A172 (cell line): ENCODE results near the gene ENOPH1. TPM values are rescaled to one million over a fixed set of nuclear protein-coding genes. Genes with fewer than 3 reads are reported as not detected.
"Not testable (repeated sequence)": the region's sequence is repeated elsewhere in the genome, so short reads cannot be mapped to it uniquely, and the experiment has no call there.

Experiments used
- DNase-seq: peaks from one replicate; pipeline ENCODE4 v3.0.0-alpha.2; 2015; ENCODE audit warnings: low spot score
- total RNA-seq: library from RNA; depleted of rRNA; stranded (reverse); fragments of >200 nt; shearing (Covaris generic); gene quantifications from 2 replicates; pipeline ENCODE4 v1.2.3, GENCODE V29; 2014

Gene ENOPH1
- total RNA-seq, 1 experiment from 2014 or later = 77.5 TPM

DNA sequence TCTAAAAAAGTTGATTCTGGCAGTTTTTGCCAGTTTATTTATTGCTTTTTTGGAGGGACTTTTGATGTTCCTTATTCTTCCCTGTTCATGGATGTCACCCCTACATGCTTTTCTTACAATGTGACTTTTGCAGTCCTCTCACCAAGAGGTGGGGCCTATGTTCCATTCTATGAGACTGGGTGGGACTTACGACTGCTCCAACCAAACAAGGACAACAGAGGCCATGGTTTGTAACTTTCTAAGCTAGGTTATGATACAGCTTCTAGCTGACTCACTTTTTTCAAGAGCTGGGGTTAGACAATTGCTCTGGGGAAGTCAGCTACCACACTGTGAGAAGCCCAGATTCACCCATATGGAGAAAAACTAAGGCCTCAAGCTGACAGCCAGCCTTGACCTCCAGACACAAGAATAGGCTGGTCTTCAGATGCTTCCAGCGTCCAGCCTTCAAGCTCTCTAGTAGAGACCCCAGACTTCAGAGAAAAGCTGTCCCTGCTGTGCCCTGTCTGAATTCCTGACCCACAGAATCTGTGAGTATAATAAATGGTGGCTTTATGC is 39.5 kb downstream of the ENOPH1 start:
- peak; percentile 15 for DNase-seq

DNA sequence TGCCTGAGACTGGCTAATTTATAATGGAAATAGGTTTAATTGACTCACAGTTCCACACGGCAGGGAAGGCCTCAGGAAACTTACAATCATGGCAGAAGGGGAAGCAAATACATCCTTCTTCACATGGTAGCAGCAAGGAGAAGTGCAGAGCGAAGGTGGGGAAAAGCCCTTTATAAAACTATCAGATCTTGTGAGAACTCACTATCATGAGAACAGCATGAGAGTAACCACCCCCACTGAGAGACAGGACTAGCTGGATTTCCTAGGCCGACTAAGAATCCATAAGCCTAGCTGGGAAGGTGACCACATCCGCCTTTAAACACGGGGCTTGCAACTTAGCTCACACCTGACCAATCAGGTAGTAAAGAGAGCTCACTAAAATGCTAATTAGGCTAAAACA is 42.7 kb downstream of the ENOPH1 start:
- not testable (repeated sequence) for DNase-seq

DNA sequence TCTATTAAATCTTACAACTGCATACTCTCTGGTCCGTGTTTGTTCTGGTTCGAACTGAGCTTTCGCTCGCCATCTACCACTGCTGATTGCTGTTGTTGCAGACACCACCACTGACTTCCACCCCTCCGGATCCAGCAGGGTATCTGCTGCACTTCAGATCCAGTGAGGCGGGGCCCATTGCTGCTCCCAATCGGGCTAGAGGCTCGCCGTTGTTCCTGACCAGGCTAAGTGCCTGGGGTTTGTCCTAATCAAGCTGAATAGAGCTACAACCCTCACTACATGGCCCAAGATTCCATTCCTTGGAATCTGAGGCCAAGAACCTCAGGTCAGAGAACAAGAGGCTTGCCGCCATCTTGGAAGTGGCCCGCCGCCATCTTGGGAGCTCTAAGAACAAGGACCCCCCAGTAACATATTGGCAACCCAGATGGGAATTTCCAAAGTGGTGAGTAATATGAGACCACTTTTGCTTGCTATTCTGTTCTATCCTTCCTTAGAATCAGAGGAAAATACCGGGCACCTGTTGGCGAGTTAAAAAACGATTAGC is 43.3 kb downstream of the ENOPH1 start:
- DNase-seq = no peak

DNA sequence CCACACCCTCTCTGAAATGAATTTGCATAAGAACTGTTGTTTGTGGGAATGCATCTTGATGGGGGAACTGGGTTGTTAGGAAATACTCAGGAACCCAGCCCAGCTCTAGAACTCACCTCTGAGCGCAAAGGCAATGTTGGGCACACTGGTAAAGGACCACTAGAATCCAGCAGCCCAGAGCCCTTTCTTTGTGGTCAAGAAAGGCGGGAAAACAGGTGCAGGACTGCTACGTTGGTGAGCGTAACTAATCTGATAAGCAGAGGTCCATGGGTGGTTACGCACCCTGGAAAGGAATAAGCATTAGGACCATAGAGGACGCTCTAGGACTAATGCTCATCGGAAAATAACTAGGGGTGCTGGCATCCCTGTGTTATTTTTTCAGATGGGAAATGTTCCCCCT is 45.5 kb downstream of the ENOPH1 start:
- not testable (repeated sequence) for DNase-seq

DNA sequence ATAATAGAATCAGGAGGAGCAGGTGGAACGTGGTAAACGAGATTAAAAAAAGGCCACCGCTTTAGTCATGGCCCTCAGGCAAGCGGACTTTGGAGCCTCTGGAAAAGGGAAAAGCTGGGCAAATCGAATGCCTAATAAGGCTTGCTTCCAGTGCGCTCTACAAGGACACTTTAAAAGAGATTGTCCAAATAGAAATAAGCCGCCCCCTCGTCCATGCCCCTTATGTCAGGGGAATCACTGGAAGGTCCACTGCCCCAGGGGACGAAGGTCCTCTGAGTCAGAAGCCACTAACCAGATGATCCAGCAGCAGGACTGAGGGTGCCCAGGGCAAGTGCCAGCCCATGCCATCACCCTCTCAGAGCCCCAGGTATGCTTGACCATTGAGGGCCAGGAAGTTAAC is 47.1 kb downstream of the ENOPH1 start:
- not testable (repeated sequence) for DNase-seq

DNA sequence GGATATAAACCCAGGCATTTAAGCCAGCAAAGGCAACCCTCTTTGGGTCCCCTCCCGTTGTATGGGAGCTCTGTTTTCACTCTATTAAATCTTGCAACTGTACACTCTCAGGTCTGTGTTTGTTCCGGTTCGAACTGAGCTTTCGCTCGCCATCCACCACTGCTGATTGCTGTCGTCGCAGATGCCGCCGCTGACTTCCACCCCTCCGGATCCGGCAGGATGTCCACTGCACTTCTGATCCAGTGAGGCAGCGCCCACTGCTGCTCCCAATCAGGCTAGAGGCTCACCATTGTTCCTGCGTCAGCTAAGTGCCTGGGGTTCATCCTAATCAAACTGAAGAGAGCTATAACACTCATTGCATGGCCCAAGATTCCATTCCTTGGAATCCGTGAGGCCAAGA is 49.2 kb downstream of the ENOPH1 start:
- DNase-seq = no peak

DNA sequence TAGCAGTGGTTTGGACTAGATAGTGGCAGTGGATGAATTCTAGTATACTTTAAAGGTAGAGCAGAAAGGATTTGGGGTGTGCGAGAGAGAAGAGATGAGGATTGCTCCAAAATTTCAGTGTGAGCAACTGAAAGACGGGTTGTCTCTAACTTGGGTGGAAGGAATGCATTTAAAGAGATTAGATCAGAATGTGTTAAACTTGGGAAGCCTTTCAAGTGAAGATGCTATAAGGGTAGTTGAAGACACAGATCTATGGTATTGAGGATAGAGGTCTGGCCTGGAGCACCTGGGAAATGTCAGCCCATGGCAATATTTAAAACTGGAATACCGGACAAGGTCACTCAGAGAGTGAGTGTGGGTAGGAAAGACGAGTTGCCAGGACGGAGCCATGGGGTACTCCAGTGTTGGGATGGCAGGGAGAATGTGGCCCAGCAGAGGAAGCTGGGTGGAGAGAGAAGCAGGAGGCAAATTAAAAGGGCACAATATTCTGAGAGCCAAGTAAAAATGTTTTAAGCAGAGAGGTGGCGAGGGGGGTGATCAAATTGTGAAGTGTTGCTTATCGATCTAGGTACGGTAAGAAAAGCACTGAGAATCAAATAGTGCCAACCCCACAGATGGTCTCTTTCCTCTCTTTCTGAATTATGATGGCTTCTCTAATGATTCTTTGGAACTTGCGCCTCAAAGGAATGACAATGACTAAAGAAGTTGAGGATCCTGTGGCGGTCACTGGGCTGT is 50.5 kb downstream of the ENOPH1 start:
- no peak for DNase-seq

DNA sequence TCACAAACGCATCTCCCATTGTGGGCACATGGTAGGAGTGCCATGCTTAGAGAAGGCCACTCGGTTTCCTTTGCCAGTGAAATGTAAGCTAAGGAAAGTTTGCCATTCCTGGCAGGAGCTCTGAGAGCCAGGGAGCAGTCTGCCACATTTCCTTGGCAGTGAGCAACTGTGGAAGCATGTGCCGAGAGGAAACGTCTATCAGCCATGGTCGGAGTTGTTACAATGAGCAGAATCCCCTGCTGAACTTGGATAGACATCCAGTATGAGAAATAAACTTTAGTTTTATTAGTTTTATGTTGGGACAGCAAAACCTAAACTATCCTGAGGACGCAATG is 51.1 kb downstream of the ENOPH1 start:
- no peak for DNase-seq

DNA sequence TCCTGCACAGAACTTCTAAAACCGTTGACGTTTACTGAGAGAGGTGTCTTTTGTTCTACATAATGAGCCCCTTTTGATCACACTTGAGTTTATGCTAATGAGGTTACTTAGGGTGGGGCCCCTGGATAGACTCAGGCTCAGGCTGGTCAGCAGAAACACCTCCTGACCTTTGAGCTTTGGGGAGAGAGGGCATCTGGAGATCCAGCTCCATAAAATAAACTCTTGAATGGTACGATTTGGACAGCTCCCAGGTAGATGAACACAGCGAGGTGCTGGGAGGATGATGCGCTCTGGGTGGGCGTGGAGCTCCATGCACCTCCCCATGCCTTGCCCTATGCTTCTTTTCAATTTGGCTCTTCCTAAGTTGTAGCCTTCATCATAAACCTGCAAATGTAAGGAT is 52.0 kb downstream of the ENOPH1 start:
- no peak for DNase-seq

DNA sequence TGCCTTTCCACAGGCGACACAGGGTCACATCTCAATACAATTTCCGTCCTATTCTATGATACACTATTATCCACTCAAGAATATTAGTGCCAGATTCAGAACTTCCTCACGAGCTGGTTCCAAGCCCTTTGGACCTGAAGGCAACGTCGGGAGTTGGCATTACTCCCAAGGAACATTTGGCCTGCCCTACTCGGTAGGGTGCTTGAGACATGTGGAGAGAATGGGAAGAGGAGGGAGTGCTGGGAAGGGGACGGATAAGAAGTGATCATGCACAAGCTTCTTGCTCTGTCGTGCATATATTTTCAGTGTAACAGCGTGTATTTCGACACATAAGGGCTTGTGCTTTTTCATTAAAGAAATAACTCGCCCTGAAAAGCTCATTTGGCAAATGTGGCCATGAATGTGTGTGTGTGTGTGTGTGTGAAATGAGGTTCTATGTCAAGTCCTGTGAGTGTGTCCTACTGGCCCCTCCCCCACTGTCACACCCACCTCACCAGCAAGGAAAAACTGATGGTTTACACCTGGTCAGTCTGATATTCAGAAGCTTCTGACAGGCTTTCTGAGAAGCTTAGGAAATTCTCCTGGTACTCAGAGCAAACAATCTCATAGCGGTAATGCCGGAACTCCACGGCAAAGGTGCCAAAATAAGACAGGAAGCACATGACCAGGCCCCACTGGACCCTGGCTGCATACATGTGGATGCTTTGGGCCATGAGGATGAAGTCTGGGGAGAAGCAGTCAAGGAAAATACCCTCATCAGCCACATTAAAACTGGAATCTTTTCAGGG is 54.8 kb downstream of the ENOPH1 start:
- no peak for DNase-seq

DNA sequence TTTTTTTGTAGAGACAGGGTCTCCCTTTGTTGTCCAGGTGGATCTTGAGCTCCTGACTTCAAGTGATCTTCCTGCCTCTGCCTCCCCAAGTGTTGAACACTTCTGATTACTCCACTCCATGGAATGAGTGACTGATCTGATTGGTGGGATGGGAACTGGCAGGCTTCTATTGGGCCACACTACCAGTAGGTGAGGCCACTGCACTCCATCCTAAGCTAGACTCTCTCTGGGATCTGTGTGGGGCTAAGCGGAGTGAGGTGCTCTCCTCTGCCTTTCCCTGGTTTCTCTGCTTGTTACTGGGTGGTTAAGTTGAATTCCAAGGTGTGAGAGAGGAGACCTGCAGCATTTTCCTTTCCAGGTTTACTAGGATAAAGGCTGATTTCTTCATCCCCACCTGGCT is 58.7 kb downstream of the ENOPH1 start:
- DNase-seq = no peak

DNA sequence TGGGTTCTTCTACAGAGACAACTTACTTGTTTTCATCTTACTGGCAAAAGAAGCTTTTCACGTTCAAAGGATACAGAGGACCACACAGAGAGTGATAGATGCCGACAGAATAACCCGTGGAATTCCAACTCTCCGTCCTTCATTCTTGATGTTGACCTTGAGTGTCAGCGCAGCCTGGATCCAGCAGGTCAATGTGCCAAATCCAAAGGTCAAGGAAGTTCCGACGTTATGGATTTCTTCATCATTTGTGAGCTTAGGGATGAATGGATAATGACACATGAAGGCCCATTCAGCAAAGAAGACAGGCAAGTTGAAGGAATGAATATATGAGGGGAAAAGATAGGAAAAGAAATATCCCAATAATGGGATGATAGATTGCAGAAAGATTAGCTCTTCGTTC is 59.6 kb downstream of the ENOPH1 start:
- DNase-seq = no peak

DNA sequence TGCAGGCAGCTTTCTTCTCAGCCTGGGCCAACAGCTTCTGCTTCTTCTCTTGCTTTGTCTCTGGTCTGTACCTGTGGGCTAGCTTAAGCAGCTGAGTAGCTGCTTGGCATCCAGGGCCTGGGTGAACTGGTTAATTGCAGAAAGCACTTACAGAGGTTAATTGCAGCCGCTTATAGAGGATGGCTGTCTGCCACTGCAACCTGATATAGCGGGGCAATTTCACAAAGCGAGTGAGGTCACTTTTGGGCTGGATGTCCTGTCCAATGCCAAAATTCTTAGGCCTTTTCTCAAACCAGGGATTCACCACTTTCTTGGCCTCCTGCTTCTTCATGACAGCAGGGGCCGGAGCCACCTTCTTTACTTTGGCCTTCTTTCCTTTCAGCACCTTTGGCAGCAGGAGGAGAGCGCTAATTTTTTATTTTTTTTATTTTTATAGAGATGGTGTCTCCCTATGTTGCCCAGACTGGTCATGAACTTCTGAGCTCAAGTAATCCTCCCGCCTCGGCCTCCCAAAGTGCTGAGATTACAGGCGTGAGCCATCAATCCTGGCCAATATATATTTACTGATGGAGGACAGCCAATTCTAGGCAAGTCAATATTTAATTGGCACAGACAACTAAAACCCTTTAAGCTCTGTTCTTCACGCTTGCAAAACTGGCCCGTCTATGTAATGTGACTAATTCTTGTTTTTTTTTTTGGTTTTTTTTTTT is 61.0 kb downstream of the ENOPH1 start:
- no peak for DNase-seq

DNA sequence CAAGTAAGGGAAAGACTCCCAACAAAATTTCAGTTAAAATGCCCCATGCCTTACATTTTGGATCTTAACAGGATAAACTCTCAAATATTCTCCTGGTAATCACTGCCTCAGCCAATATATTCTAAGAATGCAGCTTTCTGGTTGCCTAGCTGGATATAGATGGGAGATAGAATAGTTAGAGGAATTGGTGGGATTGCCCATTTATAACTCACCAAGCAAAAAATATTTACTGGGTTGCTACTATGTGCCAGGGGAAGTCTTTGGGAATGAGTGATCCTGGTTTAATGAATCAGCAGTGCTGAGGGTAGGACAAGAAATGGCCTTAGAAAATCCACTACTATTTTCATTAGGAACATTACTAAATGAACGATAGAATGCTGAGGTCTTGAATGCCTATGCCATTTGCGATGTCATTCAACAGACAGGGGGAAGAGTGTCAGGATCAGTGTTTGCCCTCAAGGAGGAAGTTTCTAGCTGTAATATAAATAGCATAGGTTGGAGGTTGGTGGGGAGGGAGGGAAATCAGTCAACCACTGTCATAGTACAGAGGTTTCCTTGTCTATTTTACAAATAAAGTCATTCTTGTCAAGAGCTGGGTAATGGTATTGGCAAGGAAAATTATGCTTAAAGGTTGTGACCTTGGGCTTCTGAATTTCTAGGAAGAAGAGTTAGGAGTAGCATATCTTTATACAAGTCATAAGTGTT is 63.5 kb downstream of the ENOPH1 start:
- DNase-seq = no peak

DNA sequence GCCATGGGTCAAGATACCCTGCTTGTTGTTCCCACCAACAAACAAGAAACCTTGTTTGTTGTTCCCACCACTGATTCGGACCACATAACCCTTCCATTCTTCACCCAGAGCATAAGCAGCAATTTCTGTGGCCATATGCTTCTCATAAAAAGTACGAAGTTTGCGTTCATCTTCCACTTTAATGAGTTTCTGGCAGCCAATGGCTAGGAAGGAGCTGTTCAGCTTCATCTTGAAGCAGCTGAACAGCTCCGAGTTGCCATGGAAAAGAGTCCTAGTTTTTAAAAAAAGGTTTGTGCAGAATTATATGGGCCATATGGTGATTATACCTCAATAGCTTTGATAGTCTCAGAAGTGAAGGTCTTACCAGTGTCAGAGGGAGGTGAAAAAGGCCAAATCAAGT is 65.3 kb downstream of the ENOPH1 start:
- no peak for DNase-seq

DNA sequence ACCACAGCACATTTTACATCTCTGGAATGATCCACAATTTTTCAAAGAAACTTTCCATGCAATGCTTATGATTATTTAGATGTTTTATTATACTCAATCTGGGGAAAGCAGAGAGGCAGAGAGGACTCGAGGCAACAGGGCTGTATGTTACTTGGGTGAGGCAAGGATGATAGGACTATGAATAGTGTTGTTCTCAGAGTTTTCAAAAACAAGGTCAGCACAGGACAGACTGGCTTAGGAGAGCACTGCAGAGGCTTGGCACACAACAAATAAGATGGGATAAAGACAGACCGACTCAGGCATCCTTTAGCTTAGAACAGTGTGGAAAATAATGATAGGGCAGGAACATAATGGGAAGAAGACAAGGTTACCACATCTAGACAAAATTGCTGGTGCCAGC is 66.0 kb downstream of the ENOPH1 start:
- no peak for DNase-seq

DNA sequence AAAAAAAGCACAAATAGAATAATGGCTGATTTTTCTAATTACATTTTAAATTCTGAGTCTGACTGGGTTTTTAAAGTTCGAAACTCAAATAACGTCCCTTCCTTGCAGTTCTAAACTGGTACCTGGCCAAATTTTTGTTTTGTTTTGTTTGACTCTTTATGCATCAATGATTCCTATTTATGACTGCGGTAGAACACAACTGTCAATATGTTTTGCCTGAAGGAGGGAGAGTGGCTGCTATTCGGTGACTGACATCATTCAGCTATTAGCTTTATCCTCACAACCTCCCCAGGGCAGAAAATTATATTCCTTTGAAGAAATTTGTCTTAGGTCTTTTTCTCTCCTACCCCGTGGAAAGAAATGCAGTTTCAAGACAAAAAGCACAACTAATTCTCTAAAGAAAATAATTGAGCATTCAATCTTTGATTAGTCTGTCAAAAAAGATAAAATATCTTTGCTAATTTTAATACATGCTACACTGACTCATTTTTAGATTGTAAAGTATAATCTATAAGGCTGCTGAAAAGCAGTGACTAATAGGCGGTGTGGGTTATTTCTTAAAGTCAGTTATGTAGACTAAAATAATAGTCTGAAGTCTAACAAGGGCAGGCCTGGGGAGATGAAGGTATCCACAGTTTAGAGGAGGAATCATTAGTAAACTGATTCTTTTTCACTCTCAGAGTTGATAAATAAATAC is 69.5 kb downstream of the ENOPH1 start:
- DNase-seq = no peak

DNA sequence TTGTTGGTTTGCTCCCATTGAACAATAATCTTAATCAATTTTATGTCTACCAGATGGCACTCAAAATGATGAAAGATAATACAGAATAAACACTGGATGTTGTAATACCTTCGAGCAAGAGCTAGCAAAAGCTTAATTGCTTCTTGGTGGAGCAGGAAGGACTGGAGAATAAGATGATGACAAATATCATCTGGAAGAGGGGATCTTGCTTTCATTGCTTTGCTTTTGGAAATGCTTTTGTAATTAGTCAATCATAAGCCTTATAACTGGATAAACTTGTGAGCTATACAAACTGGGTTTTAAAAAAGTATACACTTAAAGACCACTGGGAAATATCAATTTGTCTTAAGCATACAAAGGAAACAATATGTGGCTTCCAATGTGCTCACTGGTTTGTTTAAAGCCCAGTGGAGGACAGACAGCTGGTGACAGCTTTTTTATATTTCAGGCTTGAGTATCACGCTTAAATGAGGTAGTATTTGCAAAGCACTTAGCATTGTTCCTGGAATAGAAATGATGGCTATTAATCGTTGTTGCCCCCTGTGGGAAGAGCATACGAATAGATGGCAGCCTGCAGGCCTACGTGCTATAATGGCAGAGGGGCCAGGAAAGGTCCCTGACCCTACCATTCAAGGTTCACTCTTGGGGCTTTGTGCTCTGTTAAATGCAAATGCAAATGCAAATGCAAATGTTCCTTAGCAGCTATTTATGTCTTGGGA is 70.2 kb downstream of the ENOPH1 start:
- DNase-seq = no peak

DNA sequence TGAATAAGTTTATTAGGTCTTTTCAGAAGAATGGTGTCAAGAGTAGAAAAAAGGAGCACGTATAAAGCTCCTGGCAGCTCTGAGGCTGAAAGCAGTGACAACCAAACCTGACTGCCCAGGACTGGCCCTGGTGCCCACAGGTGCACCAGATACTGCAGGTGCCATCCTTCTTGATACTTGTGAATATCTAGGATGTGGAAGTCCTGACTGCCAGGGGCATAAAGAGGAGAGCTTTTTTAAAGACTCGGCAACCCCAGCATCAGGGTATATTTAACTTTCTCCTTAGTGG is 70.7 kb downstream of the ENOPH1 start:
- no peak for DNase-seq

DNA sequence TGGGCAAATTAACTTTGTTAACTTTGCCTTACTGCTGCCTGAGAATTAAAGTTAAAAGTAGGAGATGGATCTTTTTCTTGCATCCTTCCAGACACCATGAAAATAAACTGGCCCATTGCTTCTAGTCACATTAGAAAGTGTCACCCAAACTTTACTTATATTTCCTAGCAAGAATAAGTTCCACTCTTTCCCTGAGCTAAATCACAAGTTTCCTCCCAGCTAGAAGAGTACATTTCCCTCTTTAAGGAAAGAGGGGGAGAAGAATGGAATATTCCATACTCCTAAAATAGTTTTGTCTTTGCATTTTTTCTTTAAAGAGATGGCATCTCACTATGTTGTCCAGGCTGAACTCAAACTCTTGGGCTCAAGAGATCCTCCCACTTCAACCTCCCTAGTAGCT is 77.6 kb downstream of the ENOPH1 start:
- DNase-seq = no peak
